Stimulated activated CD8-positive, alpha-beta memory T cell treated with anti-CD3 and anti-CD28 coated beads, Interleukin-7, amount 100 ng/mL, for 4 hours (primary cell): ENCODE data around the gene FFAR2.

Source experiments
- DNase-seq, 2 donors: peaks; one replicate each; pipeline ENCODE4 v3.0.0-alpha.2; 2020; ENCODE audit warnings: low read depth in 2 of 2

FFAR2 gene

DNA sequence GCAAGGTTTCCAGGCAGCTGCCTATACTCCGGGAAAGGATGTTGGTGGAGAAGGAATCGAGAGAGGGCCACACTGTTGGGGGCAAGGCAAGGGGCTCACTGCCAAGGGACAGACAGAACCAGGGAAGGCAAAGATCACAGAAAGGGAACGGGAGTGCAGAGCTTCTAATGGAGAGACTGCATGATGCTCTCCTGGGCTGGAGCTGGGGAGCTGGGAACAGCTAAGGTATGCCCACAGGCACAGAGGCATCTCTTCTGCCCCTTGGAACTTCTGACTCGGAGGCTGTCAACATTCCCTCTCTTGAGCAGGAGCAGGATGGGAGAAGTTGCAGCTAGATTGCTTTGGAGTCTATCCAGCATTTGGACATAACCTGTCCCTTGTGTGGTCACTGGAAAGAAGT is 22.4 kb upstream of the FFAR2 start:
- DNase-seq, result no peak

DNA sequence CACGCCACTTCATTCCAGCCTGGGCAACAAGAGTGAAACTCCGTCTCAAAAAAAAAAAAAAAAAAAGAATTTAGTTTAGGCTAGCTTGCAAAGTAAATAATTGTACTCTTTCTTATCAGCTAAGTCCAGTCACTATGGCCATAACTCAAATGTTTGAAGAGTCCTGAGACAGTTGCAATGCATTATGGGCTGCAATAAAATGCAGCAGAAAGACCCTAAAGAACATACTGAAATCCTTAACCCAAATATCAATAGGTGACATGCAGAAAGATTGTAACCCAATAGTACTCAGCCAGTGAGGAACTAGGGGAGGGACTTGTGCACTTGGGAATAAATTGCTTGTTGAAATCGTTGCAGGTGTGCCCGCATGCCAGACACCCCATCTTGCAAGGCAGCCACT is 20.9 kb upstream of the FFAR2 start:
- no peak for DNase-seq

DNA sequence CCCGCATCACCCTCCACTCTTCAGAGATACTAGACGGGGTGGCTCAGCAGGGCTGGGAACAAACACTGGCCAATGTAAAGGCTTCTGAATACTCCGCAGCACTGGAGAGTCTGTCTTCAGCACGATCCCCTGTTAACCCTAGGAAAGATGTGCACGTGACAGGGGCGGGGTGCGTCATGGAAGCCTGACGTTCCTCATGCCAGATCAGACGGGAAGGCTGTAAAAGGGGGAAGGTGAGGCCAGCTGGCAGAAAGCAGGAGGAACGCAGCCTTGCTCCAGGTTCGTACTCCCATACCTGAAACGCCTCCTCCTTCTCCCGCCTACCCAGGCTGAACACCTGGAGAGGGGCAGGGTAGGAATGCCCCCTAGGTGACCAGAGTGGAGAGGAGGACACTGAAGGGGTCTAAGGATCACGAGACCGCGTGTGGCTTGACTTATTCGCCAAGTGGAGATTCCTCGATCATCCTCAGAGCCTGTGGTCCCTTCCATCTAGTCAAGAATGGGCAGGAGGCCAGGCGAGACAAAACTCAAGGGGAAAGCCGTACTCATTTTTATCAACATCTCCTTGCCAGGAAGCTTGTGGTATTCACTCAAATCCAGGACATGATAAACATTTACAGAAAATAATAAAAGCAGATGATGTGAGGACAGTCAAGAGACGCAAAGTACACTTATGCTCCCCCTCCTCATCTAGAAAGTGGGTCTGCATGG is 18.2 kb upstream of the FFAR2 start:
- DNase-seq, result no peak

DNA sequence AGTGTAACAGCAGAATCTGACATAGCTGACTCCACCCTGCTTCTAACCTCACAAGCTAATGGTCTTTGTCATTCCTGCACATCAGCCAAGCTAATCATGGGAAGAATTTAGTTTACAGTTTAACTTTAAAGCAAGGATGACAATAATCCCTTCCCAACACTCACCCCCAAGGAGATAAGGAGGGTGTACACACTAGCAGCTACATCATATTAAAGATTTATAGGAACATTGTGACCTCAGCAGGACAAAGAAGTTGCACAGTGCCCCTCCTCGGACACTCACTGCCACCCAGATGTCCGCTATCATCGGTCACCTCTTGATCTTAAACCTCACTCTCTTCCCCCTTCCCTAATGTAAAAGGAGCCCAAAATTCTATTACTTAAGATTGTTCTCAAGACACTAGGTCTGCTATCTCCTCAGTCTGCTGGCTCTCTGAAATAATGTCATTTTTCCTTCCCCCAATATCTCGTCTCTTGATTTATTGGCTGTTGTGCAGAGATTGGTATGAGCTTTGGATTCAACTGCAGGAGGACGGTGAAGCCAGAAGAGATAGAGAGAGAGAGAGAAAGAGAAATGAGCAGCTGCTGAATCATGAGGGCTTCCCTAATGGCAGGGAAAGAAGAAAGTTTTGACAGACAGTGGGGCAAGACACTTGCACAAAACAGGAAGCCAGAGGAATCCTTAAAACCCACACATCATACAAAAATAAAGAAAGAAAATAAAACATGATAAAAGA is 17.5 kb upstream of the FFAR2 start:
- DNase-seq, result no peak

DNA sequence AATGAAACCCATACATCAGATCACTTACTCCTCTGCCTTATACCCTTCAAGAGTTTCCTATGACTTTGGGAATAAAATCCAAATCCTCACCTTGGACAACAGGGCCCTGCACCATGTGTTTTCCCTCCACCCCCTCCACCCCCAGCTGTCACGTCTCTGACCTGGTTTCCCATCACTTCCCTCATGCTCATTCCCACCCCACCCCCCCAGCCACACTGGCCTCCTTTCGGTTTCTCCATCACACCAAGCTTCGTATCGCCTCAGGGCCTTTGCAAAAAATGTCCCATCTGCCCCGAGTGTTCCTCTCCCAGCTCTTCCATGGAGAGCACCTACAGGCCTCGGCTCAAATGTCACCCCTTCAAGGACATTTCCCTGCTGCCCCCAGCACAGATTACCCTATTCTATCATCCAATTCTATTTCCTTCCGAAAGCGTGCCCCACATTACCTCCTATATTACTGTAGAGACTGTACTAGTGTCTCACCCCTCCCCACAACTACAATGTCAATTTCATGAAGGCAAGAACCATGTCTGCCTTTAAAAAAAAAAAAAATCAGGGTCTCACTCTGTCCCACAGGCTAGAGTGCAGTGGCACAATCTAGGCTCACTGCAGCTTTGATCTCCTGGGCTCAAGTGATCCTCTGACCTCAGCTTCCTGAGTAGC is 16.8 kb upstream of the FFAR2 start:
- no peak for DNase-seq

DNA sequence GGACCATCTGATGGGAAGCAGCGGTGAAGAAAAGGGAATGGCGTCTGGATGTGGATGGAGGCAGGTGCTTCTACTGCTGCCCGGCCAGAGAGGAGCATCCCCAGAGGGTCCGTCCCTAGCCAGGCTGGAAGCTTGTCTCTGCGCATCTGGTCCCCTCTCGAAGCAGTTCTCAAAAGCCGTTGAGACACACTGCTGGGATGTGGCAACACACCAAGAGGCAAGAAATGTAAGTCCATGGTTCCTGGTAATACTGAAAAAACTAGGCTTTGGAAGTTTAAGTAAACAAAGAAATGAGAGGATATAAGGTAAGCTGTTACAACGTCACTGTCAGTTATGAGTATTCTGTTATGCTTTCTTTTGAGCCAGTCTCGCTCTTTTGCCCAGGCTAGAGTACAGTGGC is 15.1 kb upstream of the FFAR2 start:
- DNase-seq, result no peak

DNA sequence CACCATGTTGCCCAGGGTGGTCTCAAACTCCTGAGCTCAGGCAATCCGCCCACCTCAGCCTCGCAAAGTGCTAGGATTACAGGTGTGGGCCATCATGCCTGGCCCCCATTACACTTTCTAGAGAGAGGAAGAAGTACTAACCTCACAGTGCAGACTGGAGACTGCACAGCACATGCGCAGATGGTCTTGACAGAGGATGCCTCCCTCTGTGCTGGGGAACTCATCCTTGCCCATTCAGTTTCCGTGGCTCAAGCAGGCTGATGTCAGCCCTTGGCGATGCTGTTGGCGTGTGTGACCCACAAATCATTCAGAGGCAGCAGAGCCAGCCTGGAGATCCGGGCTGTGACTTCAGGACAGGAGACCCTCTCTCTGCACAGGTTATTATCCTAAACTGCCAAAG is 14.6 kb upstream of the FFAR2 start:
- no peak for DNase-seq

DNA sequence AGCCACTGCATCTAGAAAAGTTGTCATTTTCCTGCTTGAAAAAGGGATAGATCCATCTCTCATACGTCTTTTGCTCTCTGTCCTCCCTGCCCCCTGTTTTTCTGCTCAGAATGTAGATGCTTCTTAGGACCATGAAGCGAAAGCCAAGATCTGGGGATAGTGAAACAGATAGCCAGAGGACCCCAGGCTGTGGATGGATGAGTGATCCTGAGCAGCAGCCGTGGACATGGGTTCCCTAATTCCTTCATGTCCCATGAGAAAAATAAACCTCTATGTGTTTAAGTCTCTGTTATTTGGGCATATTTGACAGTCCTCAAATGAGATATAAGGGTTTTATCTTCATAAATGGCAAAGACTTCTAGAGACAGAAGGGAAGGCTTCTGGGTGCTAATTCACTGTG is 12.2 kb upstream of the FFAR2 start:
- no peak for DNase-seq

DNA sequence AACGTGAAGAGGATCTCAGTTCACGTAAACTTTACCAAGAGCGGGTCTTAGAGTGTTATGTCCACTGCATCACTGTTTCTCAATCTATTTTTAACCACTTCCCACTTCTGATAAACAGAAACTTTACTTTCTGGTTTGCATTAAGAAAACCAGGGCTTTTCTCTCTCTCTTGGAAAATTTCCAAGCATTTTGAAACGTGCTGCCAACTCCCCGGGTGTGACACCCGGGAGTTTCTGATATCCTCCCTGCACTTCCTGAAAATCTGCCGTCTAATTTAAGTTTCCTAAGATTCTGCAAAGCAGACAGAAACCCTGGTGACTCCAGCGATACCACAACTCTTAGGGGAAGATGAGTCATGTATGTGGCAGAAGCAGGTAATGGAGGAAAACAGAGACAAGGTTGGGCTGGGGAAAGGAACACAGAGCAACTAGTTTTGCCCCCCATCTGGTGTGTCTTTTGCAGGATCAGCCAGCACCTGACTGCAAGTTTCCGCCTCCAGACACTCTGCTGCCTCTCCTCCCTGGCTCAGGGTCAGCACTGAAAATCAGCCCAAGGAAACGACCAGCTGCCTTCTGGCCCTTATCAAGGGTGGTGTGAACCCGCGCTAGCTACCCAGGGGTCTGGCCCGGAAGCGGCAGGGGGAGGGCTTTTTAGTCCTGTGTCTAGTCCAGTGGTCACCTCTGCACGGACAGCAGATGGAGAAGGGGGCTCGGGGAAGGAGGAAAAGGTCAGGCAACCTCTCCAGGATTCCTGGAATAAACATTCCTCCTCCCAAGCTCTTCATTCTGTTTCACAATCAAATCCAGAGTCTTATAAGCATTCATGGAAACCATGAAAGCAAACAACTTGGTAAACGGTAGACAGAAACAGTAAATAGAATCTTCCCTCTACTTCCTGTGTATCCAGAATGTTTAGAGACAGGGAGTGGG is 11.3 kb upstream of the FFAR2 start:
- no peak for DNase-seq

DNA sequence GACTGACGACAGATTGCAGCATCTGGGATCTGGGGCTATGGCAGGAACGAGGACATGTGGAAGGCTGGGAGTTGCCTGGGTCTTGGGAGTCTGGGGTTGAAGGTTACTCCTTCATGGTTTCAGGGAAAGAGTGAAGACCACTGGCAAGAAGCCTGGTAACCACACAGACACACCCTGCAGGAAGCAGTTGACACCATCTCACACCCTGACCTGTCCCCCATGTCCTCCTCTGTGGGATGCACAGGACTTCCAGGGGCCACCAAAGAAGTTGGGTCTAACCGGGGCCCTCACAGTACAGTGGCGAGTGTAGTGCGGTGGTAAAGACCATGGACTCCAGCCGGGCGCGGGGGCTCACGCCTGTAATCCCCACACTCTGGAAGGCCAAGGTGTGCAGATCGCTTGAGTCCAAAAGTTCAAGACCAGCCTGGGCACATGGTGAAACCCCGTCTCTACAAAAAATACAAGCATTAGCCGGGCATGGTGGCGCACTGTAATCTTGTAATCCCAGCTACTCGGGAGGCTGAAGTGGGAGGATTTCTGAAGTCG is 10.6 kb upstream of the FFAR2 start:
- no peak for DNase-seq

DNA sequence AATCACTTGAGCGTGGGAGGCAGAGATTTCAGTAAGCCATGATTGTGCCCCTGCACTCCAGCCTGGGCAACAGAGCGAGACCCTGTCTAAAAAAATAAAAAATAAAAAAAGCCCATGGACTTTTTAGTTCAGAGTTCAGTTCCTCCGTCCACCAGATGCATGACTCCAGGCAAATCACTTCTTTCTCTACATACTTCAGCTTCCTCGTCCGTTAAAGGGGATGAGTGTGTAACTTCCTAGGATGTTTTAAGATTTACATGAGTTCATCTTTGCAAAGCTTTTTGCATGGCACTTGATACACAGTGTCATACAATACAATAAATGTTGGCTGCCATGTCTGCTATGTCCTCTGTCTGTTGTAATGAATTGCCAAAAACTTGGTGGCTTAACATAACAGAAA is 10.0 kb upstream of the FFAR2 start:
- DNase-seq, result no peak

DNA sequence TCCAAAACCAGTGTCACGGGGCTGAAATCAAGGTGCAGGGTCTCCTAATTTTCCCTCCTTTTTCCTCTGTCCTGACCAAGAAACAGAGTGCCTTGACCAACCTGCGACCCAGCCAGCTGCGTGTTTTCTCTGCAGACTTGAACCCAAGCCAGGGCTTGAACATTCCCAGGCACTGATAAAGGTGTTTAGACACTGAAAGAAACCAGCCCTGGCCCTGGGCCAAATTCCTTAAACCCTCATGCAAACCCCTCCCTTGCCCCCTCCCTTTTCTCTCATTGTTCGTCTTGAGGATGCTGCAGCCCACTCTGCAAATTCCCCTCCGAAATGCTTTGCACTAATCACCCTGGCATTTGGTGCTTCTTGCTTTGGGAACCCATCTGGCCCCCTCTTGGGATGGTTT is 9.5 kb upstream of the FFAR2 start:
- no peak for DNase-seq

DNA sequence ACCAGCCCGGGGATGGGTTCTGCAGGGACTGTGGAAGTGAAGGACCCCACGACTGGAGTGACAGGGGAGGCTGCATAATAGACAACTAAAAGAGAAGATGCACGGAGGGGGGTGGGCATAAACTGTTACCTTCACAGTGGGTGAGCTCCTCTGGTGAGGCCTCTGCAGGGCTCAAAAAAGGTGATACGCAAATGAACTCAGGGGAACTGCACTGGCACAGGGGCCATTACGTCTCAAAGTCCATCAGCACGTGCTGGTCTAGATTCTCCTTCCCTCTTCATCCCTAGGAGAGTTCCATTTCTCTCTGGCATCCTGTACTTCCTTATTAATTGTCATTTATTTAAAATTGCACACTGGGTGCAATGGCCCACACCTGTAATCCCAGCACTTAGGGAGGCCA is 8.1 kb upstream of the FFAR2 start:
- DNase-seq, result no peak

DNA sequence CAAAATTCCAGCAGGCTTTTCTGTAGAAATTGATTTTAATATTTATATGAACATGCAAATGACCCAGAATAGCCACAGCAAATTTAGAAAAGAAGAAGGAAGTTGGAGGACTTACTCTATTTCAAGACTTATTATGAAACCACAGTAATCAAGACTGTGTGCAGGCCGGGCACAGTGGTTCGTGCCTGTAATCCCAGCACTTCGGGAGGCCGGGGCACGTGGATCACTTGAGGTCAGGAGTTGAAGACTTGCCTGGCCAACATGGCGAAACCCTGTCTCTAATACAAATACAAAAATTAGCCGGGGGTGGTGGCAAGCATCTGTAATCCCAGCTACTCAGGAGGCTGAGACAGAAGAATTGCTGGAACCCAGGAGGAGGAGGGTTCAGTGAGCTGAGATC is 6.0 kb upstream of the FFAR2 start:
- no peak for DNase-seq

DNA sequence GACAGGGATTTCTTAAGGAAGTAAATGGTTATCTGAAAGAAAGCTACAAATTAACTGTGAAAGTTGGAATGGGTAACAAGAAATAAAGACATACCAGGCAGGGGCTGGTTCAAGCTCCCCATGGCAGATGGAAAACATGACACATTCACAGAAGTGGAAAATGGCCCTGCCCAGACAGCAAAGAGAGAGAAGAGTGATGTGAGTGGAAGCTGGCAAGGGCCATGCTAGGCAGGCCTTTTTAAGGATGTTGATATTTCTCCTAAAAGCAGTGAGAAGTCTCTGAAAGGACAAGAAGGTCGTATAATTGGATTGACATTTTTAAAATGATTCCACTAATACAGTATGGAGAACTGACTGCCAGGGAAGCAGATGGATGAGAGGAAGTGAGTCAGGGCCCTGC is 3.3 kb upstream of the FFAR2 start:
- DNase-seq, result no peak

DNA sequence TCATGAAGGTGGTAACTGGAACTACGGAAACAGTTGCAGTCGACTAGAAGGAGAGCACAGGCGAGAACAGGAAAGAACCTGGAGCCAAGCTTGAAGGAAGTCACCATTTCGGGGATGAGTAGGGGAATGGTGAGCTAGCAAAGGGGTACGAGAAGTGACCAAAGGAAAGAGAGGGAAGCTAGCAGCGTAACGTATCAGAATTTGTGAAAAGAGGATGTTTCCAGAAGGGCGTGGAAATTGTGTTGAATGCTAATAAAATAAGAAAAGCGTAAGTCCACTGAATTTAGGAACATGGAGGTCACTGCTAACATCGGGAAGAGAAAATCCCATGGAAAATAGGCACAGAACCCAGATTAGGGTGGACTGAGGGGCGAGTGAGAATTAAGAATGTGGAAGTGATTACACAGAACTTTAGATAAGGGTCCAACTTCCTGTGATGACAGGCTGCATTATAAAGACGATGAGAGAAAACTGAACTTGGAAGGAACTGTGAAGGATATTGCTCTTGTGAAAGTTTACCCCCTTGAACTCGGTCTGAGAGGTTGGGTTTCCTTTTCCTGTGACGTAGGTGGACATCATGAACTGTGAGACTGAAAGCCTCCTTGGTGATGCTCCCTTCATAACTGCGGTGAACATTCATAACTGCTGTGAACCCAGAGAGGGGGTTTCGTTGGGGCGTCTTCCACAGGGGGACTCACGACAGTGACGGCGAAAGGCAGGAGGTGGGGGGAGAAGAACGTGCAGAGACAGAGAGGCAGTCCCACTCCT is 2.0 kb upstream of the FFAR2 start:
- DNase-seq, result no peak

DNA sequence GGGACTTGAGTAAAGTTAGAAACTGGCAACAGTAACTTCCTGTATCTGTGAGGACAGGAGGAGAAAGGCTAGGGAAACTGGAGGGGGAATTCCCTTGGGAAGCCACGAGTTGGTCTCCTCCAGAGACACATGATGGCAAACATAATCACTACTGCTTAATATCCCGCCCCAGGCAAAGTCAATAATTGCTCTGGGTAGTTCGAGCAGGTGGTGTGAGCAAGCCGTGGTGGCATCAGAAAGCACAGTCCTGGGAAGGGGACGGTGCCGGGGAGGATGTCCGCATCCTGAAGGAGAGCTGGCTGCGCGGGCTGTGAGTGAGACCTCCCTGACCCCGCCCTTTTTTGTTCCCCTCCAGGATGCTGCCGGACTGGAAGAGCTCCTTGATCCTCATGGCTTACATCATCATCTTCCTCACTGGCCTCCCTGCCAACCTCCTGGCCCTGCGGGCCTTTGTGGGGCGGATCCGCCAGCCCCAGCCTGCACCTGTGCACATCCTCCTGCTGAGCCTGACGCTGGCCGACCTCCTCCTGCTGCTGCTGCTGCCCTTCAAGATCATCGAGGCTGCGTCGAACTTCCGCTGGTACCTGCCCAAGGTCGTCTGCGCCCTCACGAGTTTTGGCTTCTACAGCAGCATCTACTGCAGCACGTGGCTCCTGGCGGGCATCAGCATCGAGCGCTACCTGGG is 1.4 kb downstream of the FFAR2 start:
- DNase-seq, result no peak

DNA sequence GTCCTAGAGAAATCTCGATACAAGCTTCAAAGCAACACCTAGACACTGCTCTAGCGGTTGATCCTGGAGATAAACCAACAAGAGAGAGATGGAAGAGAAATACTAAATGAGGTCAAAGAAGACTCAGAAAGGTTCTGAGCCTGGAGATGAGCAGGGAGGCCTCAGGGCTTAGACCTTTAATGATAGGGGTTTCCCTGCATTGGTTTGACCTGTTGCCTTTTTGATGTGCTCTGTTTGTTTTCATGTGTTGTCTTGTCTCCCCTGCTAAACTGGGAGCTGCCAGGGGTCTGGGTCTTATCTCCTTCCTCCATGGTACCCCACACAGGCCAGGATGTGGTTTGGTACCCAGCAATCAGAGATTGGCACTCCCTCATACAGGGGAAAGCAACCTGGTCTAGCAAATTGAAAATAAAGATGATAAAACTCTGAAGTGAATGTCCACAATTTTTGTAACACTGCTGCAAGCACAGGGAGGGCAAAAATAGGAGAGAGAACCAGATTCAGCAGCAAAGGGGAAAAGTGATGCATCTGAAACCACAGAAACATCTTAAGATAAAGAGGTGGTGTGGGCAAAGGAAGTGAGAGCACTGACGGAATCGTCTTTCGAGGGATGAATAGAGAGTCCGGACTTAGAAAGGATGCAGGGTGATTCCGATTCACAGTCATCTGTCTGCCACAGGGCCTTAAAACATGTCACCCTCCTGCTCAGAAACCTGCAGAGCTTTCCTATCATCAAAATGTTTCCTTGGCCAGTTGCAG is 3.5 kb downstream of the FFAR2 start:
- no peak for DNase-seq

DNA sequence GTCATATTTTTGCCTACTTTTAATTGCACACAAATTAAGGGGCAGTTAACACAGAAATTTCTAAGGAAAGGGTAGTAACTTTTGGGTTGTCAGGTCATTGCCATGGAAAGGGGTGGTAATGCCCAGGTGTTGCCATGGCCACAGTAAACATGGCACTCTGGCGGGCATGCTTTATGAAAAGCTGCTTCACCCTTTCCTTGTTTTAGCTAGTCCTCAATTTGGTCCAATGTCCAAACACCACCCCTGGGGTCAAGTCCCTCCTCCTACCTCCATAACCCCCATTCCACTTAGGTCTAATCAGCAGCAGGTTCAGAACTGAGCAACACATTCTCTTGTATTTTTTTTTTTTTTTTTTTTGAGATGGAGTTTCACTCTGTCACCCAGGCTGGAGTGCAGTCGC is 6.6 kb downstream of the FFAR2 start:
- DNase-seq, result no peak
